GM12878 (cell line): ENCODE measurements around the gene CCDC197. TPM values are rescaled to one million over a fixed set of nuclear protein-coding genes. Genes with fewer than 3 reads are reported as not detected.

Experiments
- ATAC-seq: fragments of 200-7000 bp; cut with Tn5 transposase; 3 replicates; pipeline ENCODE4 v1.9.1; 2020; ENCODE audit warnings: mild to moderate bottlenecking, moderate library complexity
- BruUV-seq: library from RNA; stranded (reverse); fragments of 400-500 nt; replicated peaks from 2 replicates; lab custom pipeline; 2021; lab: Mats Ljungman, UMichigan
- CTCF ChIA-PET: fragments of 300-600 bp; sonication (Branson Sonifier 250); formaldehyde crosslinking; extraction: SDS; loops from one replicate; lab custom pipeline; 2021; ENCODE audit warnings: inconsistent platforms; lab: Yijun Ruan, JAX
- POLR2A ChIA-PET: fragments of 350-600 bp; formaldehyde crosslinking; extraction: SDS; loops from one replicate; lab custom pipeline; 2021; ENCODE audit warnings: inconsistent platforms; lab: Charles Lee
- RAD21 ChIA-PET: fragments of 300-600 bp; sonication (Branson Sonifier 250); formaldehyde crosslinking; loops from one replicate; lab custom pipeline; 2023; ENCODE audit warnings: antibody characterized with exemption; ENCODE audit not compliant: unreplicated experiment; lab: Charles Lee
- SMC1A ChIA-PET: fragments of 300-600 bp; sonication (Branson Sonifier 250); formaldehyde crosslinking; loops from one replicate; lab custom pipeline; 2023; ENCODE audit not compliant: unreplicated experiment, uncharacterized antibody; lab: Charles Lee
- DNase-seq: peaks from one replicate; pipeline ENCODE4 v3.0.0-alpha.2; 2011; ENCODE audit warnings: low read depth, low spot score
- FAIRE-seq: peaks from 3 replicates; lab custom pipeline; 2011; peaks lifted over from hg19 to GRCh38; lab: Jason Lieb, UNC
- H2AFZ ChIP-seq: 2 replicates; pipeline ENCODE4 v1.6.0; 2011; ENCODE audit warnings: low read depth, low read length, control low read depth; ENCODE audit not compliant: control insufficient read depth
- H3K27ac ChIP-seq: 2 replicates; pipeline ENCODE4 v1.5.1; 2011; ENCODE audit warnings: control low read depth; ENCODE audit not compliant: control insufficient read depth, insufficient read depth
- H3K27me3 ChIP-seq, 2 experiments: replicated peaks in 1 of 2; 2 replicates each; pipeline versions ENCODE4 v1.6.0 to v1.6.1; 2011; ENCODE audit warnings: low read length in 1 of 2; ENCODE audit not compliant: control insufficient read depth in 2 of 2, insufficient read depth in 2 of 2
- H3K36me3 ChIP-seq, 2 experiments: 2 replicates each; pipeline ENCODE4 v1.5.1; 2011; ENCODE audit warnings: low read length in 1 of 2; ENCODE audit not compliant: control insufficient read depth in 2 of 2, insufficient read depth in 2 of 2
- H3K4me1 ChIP-seq: 2 replicates; pipeline ENCODE4 v1.6.1; 2011; ENCODE audit warnings: mild to moderate bottlenecking, low read length, moderate library complexity, mixed read lengths; ENCODE audit not compliant: control insufficient read depth, insufficient read depth
- H3K4me2 ChIP-seq: 2 replicates; pipeline ENCODE4 v1.6.0; 2011; ENCODE audit warnings: control low read depth; ENCODE audit not compliant: control insufficient read depth, insufficient read depth
- H3K4me3 ChIP-seq: fragments of 200-600 bp; sonication (generic); 2 replicates; pipeline ENCODE4 v1.5.1; 2016
- H3K79me2 ChIP-seq: 2 replicates; pipeline ENCODE4 v1.6.0; 2011; ENCODE audit warnings: low read length; ENCODE audit not compliant: control insufficient read depth, insufficient read depth
- H3K9ac ChIP-seq: 2 replicates; pipeline ENCODE4 v1.8.0; 2011; ENCODE audit warnings: low read length, control low read depth, mixed read lengths; ENCODE audit not compliant: control insufficient read depth, insufficient read depth
- H3K9me3 ChIP-seq: replicated peaks from 3 replicates; pipeline ENCODE4 v1.5.1; 2011; ENCODE audit warnings: mild to moderate bottlenecking, low read length; ENCODE audit not compliant: control insufficient read depth, insufficient read depth
- H4K20me1 ChIP-seq: 2 replicates; pipeline ENCODE4 v1.6.0; 2011; ENCODE audit not compliant: control insufficient read depth, insufficient read depth
- BHLHE40 ChIP-seq, 2 experiments: fragments of 450-650 bp in 1 of 2; IDR thresholded peaks; 2 replicates each; pipeline ENCODE4 v1.6.1; 2011 to 2017; ENCODE audit warnings: low read depth in 2 of 2, borderline replicate concordance in 1 of 2, improper control_type of control experiment in 1 of 2, low read length in 1 of 2, mild to moderate bottlenecking in 1 of 2
- ETV6 ChIP-seq, 2 experiments: fragments of 450-650 bp in 1 of 2; IDR thresholded peaks in 1 of 2; conservative IDR thresholded peaks in 1 of 2; 2 replicates each; pipeline ENCODE4 v1.6.1; 2014; ENCODE audit warnings: antibody characterized with exemption in 1 of 2, borderline replicate concordance in 1 of 2, low read depth in 1 of 2, mild to moderate bottlenecking in 1 of 2, moderate library complexity in 1 of 2
- IKZF2 ChIP-seq, 2 experiments: fragments of 450-650 bp; IDR thresholded peaks; 2 replicates each; pipeline ENCODE4 v1.6.1; 2017; ENCODE audit warnings: mild to moderate bottlenecking in 2 of 2, moderate library complexity in 2 of 2
- MTA2 ChIP-seq: fragments of 450-650 bp; IDR thresholded peaks from 2 replicates; pipeline ENCODE4 v1.6.1; 2016; ENCODE audit warnings: low read depth, mild to moderate bottlenecking, moderate library complexity
- SIN3A ChIP-seq: IDR thresholded peaks from 2 replicates; pipeline ENCODE4 v1.6.1; 2012; ENCODE audit warnings: low read depth, low read length, improper control_type of control experiment
- STAT1 ChIP-seq: fragments of 450-650 bp; conservative IDR thresholded peaks from 2 replicates; pipeline ENCODE4 v1.6.1; 2014; ENCODE audit warnings: antibody characterized with exemption, mild to moderate bottlenecking
- ZNF274 ChIP-seq: IDR thresholded peaks from one replicate; pipeline ENCODE4 v1.8.0; 2011; ENCODE audit not compliant: insufficient read length, insufficient read depth
- WGBS: methylation state at CpG from one replicate; pipeline ENCODE4 v1.1.6; 2016; ENCODE audit warnings: low lambda C conversion rate; ENCODE audit not compliant: insufficient replicate concordance, insufficient coverage; ENCODE audit errors: missing lambda C conversion rate; 5-methylcytosine and 5-hydroxymethylcytosine counted together
- in situ Hi-C: fragments of 300-500 bp; cut with MboI; formaldehyde crosslinking; loops from 9 replicates; pipeline ENCODE4 v1.14.3; 2018; ENCODE audit warnings: mixed read lengths
- intact Hi-C: fragments of 100-400 bp; cut with micrococcal nuclease; formaldehyde crosslinking; loops from one replicate; pipeline ENCODE4 v1.14.2; 2022; ENCODE audit not compliant: unreplicated experiment
- polyA plus RNA-seq, 11 experiments: library from polyadenylated mRNA; depleted of rRNA in 4 of 11; unstranded in 6 of 11; stranded (reverse) in 5 of 11; fragments of >200 nt; fragmentation: Nextera tagmentation in 4 of 11; fragmentation: Illumina TruSeq in 1 of 11; extraction: Ambion mirVana in 4 of 11; extraction: Trizol in 1 of 11; gene quantifications; 1 replicate in 1 of 11; 2 replicates in 10 of 11; pipeline versions ENCODE4 v1.2.1 to v1.2.3, GENCODE V29; 2011 to 2016; ENCODE audit warnings: inconsistent platforms in 2 of 11, missing spikeins in 2 of 11, low read depth in 1 of 11
- total RNA-seq, 4 experiments: library from RNA; depleted of rRNA in 3 of 4; stranded (reverse); fragments of >200 nt in 3 of 4; fragmentation: Illumina TruSeq in 1 of 4; extraction: Trizol in 1 of 4; gene quantifications; 2 replicates each; pipeline versions ENCODE4 v1.2.1 to v1.2.3, GENCODE V29; 2013 to 2021
- TF ChIP-seq, protein P1 (sequence below): fragments of 450-650 bp; IDR thresholded peaks from 2 replicates; pipeline ENCODE4 v1.6.1; 2016; ENCODE audit warnings: mild to moderate bottlenecking
- TF ChIP-seq, protein P2 (sequence below): fragments of 450-650 bp; formaldehyde crosslinking; IDR thresholded peaks from 2 replicates; pipeline ENCODE4 v1.4.0; 2022; ENCODE audit warnings: mild to moderate bottlenecking, moderate library complexity

CCDC197 gene
- total and polyA plus RNA-seq, 10 of the 15 experiments (the other 5 are each of a cell fraction or from before 2014, with no cell fraction given), result 0.12 TPM; not detected in 9

DNA sequence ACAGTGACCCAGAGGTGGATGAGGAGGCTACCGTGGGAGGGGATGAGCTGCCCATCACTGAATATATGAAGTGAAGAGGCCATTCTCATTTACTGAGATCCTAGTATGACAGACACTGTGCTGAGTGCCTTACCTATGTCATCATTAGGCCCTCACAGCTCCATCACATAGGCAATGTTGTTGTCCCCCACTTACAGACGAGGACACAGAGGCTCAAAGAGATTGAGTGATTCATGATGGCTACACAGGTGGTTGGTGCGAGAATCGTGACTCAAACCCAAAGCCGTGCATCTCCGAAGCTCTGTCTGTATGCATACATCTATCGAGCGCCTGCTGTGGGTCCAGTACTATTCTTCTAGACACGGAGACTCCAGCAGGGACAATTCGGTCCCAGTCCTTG lies 5.9 kb upstream of the CCDC197 start:
- no peaks in the 10 kb centered on the region for H3K36me3 ChIP-seq
- H4K20me1 ChIP-seq, result no peaks in the 10 kb centered on the region
- H3K9me3 ChIP-seq, result no peaks in the 10 kb centered on the region
- TF ChIP-seq, protein P1, sequence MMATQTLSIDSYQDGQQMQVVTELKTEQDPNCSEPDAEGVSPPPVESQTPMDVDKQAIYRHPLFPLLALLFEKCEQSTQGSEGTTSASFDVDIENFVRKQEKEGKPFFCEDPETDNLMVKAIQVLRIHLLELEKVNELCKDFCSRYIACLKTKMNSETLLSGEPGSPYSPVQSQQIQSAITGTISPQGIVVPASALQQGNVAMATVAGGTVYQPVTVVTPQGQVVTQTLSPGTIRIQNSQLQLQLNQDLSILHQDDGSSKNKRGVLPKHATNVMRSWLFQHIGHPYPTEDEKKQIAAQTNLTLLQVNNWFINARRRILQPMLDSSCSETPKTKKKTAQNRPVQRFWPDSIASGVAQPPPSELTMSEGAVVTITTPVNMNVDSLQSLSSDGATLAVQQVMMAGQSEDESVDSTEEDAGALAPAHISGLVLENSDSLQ, result 0 out of 2 replicates have a peak, but pooled peaks have one; percentile 8
- TF ChIP-seq IKZF2 (IDR thresholded peaks at IDR 0.05), result no peak
- TF ChIP-seq, all 136 proteins: peak for 1
- Histone ChIP-seq H3K79me2 (no peaks in the 10 kb centered on the region), H3K4me3 (no peak overlapping the region), H3K4me2 (no peak overlapping the region), H3K27ac (no peak overlapping the region), H3K4me1 (peaks cover 19% of the 10 kb centered on the region), H3K9ac (no peak overlapping the region), H2AFZ (no peak overlapping the region), H3K27me3 (no peaks in the 10 kb centered on the region)
- ChIA-PET POLR2A (interaction anchor here (1.1 to 2.3 kb wide), 7 partner anchors 9 to 31 kb away, joined by 4 to 15 read pairs (median 8); no protein-coding TSS in a partner anchor), SMC1A (interaction anchor here (1.0 to 3.0 kb wide), 9 partner anchors 9 to 51 kb away, joined by 3 to 26 read pairs (median 10); partner anchors contain the start of gene ASB2), RAD21 (interaction anchor here (1.1 to 3.2 kb wide), 8 partner anchors 8 to 51 kb away, joined by 4 to 18 read pairs (median 7); partner anchors contain the start of gene ASB2), CTCF (interaction anchor here (0.8 to 16.9 kb wide), 7 partner anchors 9 to 146 kb away, joined by 3 to 541 read pairs (median 7); no protein-coding TSS in a partner anchor)
- 47% methylated on average over 10 of the region's 10 CpGs for WGBS
- intact Hi-C loops, result no loop called here
- no peak for DNase-seq
- no peak for FAIRE-seq
- in situ Hi-C loops, result no loop called here
- no TSS peak for BruUV-seq
- no peak for ATAC-seq

DNA sequence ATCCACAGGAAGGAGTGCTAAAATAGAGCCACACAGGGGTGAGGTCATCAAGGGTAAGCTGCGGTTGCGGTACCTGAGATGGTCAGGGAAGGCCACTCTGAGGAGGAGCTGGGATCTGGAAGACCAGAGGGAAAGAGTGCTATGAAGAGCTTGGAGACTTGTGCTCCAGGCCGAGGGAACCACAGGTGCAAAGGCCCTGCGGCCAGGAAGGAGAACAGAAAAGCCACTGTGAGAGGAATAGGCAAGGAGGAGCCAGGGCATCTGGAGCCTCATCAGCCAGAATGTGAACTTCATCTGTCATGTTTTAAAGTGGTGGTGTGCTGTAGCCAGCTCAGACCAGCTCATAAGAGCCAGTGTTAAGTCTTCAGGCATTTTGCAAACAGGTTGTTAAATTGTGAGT lies 5.5 kb upstream of the CCDC197 start:
- no peak overlapping the region for H2AFZ ChIP-seq
- no peak overlapping the region for H3K27ac ChIP-seq
- ChIA-PET CTCF (interaction anchor here (0.8 to 16.9 kb wide), 9 partner anchors 9 to 145 kb away, joined by 3 to 541 read pairs (median 5); no protein-coding TSS in a partner anchor), POLR2A (interaction anchor here (1.1 to 2.3 kb wide), 5 partner anchors 9 to 24 kb away, joined by 4 to 15 read pairs (median 9); no protein-coding TSS in a partner anchor), RAD21 (interaction anchor here (1.4 to 3.2 kb wide), 6 partner anchors 10 to 52 kb away, joined by 3 to 18 read pairs (median 10); no protein-coding TSS in a partner anchor), SMC1A (interaction anchor here (0.8 to 3.0 kb wide), 10 partner anchors 8 to 52 kb away, joined by 3 to 26 read pairs (median 8); partner anchors contain the start of gene ASB2)
- H3K27me3 ChIP-seq, result no peaks in the 10 kb centered on the region
- no peak for FAIRE-seq
- no peaks in the 10 kb centered on the region for H3K36me3 ChIP-seq
- H3K79me2 ChIP-seq, result no peaks in the 10 kb centered on the region
- no peak for DNase-seq
- no peak overlapping the region for H3K4me3 ChIP-seq
- H3K9me3 ChIP-seq, result no peaks in the 10 kb centered on the region
- no peak overlapping the region for H3K4me2 ChIP-seq
- in situ Hi-C loops, result no loop called here
- WGBS, result 100% methylated on average over 2 of the region's 4 CpGs
- no peak for ATAC-seq
- no peak overlapping the region for H3K9ac ChIP-seq
- no TSS peak for BruUV-seq
- peaks cover 19% of the 10 kb centered on the region for H3K4me1 ChIP-seq
- H4K20me1 ChIP-seq, result no peaks in the 10 kb centered on the region
- intact Hi-C loops, result no loop called here
- TF ChIP-seq, protein P2, sequence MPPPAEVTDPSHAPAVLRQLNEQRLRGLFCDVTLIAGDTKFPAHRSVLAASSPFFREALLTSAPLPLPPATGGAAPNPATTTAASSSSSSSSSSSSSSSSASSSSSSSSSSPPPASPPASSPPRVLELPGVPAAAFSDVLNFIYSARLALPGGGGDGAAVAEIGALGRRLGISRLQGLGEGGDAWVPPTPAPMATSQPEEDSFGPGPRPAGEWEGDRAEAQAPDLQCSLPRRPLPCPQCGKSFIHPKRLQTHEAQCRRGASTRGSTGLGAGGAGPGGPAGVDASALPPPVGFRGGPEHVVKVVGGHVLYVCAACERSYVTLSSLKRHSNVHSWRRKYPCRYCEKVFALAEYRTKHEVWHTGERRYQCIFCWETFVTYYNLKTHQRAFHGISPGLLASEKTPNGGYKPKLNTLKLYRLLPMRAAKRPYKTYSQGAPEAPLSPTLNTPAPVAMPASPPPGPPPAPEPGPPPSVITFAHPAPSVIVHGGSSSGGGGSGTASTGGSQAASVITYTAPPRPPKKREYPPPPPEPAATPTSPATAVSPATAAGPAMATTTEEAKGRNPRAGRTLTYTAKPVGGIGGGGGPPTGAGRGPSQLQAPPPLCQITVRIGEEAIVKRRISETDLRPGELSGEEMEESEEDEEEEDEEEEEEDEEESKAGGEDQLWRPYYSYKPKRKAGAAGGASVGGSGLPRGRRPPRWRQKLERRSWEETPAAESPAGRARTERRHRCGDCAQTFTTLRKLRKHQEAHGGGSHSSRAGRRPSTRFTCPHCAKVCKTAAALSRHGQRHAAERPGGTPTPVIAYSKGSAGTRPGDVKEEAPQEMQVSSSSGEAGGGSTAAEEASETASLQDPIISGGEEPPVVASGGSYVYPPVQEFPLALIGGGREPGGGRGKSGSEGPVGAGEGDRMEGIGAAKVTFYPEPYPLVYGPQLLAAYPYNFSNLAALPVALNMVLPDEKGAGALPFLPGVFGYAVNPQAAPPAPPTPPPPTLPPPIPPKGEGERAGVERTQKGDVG (CRISPR knock-in tag), result no peak
- TF ChIP-seq ZNF274 (no peak), SIN3A (no peak), STAT1 (no peak), BHLHE40 (IDR thresholded peaks at IDR 0.05; ENCODE audit: borderline replicate concordance in 1 of 2, low read depth in 2 of 2, low read length in 1 of 2) (no peak), MTA2 (no peak), ETV6 (conservative IDR thresholded peaks at IDR 0.05 in 1 of 2, IDR thresholded peaks at IDR 0.05 in 1 of 2; ENCODE audit: borderline replicate concordance in 1 of 2, low read depth in 1 of 2) (no peak)
